GM12878 (cell line): ENCODE results near the gene KCNN3.

Experiments
- CTCF ChIP-seq, 3 experiments: IDR thresholded peaks in 2 of 3; conservative IDR thresholded peaks in 1 of 3; 2 replicates each; pipeline ENCODE4 v1.5.1; 2011; ENCODE audit warnings: low read depth in 3 of 3, low read length in 3 of 3, mild to moderate bottlenecking in 3 of 3, control low read depth in 2 of 3, moderate library complexity in 2 of 3, inconsistent platforms in 1 of 3, mixed read lengths in 1 of 3; ENCODE audit not compliant: control insufficient read depth in 2 of 3, insufficient read depth in 1 of 3; ENCODE audit errors: extremely low read depth in 1 of 3
- E2F8 ChIP-seq: fragments of 450-650 bp; IDR thresholded peaks from 2 replicates; pipeline ENCODE4 v1.6.1; 2018; ENCODE audit warnings: mild to moderate bottlenecking, low read depth, moderate library complexity; ENCODE audit not compliant: partially characterized antibody
- HCFC1 ChIP-seq: fragments of 150-350 bp; IDR thresholded peaks from 2 replicates; pipeline ENCODE4 v1.6.1; 2014; ENCODE audit warnings: low read length
- IRF3 ChIP-seq: fragments of 450-650 bp; IDR thresholded peaks from 2 replicates; pipeline ENCODE4 v1.6.1; 2014; ENCODE audit warnings: mild to moderate bottlenecking
- MAX ChIP-seq: IDR thresholded peaks from 2 replicates; pipeline ENCODE4 v1.6.1; 2012; ENCODE audit warnings: low read depth, low read length, improper control_type of control experiment
- MTA3 ChIP-seq: IDR thresholded peaks from 2 replicates; pipeline ENCODE4 v1.6.1; 2012; ENCODE audit warnings: low read length, inconsistent platforms, borderline replicate concordance
- PRDM15 ChIP-seq: fragments of 450-650 bp; formaldehyde crosslinking; IDR thresholded peaks from 2 replicates; pipeline ENCODE4 v1.4.0; 2020; ENCODE audit warnings: mild to moderate bottlenecking, moderate library complexity
- RCOR1 ChIP-seq: conservative IDR thresholded peaks from 2 replicates; pipeline ENCODE4 v1.6.1; 2012; ENCODE audit warnings: low read depth, low read length, improper control_type of control experiment
- SMC3 ChIP-seq: IDR thresholded peaks from 2 replicates; pipeline ENCODE4 v1.6.1; 2011; ENCODE audit warnings: low read length, improper control_type of control experiment, borderline replicate concordance
- SUZ12 ChIP-seq: fragments of 200-600 bp; sonication (generic); IDR thresholded peaks from one replicate; pipeline ENCODE4 v1.6.1; 2018; ENCODE audit warnings: antibody characterized with exemption, mild to moderate bottlenecking; ENCODE audit not compliant: unreplicated experiment
- TF ChIP-seq, protein P1 (sequence below): IDR thresholded peaks from 2 replicates; pipeline ENCODE4 v1.6.1; 2012; ENCODE audit warnings: mild to moderate bottlenecking, low read depth, low read length
- TF ChIP-seq, protein P2 (sequence below): IDR thresholded peaks from 2 replicates; pipeline ENCODE4 v1.6.1; 2011; ENCODE audit warnings: borderline replicate concordance, low read depth, mild to moderate bottlenecking, moderate library complexity, mixed read lengths, low read length; ENCODE audit not compliant: insufficient read depth; ENCODE audit errors: extremely low read length

- TF ChIP-seq PRDM15 (CRISPR knock-in tag) (no peak), IRF3 (no peak), CTCF (IDR thresholded peaks at IDR 0.05 in 2 of 3, conservative IDR thresholded peaks at IDR 0.05 in 1 of 3; ENCODE audit: control insufficient read depth in 2 of 3, extremely low read depth in 1 of 3, insufficient read depth in 1 of 3, low read depth in 3 of 3, low read length in 3 of 3) (no peak), HCFC1 (no peak), MAX (no peak), MTA3 (no peak), RCOR1 (no peak), SUZ12 (no peak), SMC3 (no peak), E2F8 (no peak)
- TF ChIP-seq, protein P1, sequence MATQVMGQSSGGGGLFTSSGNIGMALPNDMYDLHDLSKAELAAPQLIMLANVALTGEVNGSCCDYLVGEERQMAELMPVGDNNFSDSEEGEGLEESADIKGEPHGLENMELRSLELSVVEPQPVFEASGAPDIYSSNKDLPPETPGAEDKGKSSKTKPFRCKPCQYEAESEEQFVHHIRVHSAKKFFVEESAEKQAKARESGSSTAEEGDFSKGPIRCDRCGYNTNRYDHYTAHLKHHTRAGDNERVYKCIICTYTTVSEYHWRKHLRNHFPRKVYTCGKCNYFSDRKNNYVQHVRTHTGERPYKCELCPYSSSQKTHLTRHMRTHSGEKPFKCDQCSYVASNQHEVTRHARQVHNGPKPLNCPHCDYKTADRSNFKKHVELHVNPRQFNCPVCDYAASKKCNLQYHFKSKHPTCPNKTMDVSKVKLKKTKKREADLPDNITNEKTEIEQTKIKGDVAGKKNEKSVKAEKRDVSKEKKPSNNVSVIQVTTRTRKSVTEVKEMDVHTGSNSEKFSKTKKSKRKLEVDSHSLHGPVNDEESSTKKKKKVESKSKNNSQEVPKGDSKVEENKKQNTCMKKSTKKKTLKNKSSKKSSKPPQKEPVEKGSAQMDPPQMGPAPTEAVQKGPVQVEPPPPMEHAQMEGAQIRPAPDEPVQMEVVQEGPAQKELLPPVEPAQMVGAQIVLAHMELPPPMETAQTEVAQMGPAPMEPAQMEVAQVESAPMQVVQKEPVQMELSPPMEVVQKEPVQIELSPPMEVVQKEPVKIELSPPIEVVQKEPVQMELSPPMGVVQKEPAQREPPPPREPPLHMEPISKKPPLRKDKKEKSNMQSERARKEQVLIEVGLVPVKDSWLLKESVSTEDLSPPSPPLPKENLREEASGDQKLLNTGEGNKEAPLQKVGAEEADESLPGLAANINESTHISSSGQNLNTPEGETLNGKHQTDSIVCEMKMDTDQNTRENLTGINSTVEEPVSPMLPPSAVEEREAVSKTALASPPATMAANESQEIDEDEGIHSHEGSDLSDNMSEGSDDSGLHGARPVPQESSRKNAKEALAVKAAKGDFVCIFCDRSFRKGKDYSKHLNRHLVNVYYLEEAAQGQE = no peak
- TF ChIP-seq, protein P2, sequence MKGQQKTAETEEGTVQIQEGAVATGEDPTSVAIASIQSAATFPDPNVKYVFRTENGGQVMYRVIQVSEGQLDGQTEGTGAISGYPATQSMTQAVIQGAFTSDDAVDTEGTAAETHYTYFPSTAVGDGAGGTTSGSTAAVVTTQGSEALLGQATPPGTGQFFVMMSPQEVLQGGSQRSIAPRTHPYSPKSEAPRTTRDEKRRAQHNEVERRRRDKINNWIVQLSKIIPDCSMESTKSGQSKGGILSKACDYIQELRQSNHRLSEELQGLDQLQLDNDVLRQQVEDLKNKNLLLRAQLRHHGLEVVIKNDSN = no peak
Observed at GRCh38 chr1:154712166-154712810, 157.8 kb downstream of the KCNN3 start.
